A549 (cell line): ENCODE data around the gene RHOT1. TPM values are rescaled to one million over a fixed set of nuclear protein-coding genes. Genes with fewer than 3 reads are reported as not detected.

Source experiments
- ATAC-seq, 2 experiments: fragments of 200-7000 bp in 1 of 2; fragments of >200 bp in 1 of 2; cut with Nextera tagmentation in 1 of 2; cut with Tn5 transposase in 1 of 2; 3 replicates each; pipeline versions ENCODE4 v1.8.0 to v1.9.1; 2018 to 2020; ENCODE audit warnings: mild to moderate bottlenecking in 1 of 2, moderate library complexity in 1 of 2
- CTCF ChIA-PET: fragments of 300-600 bp; sonication (Branson Sonifier 250); formaldehyde crosslinking; extraction: SDS; loops from one replicate; lab custom pipeline; 2021; ENCODE audit warnings: antibody characterized with exemption, inconsistent platforms; lab: Yijun Ruan, JAX
- POLR2A ChIA-PET: fragments of 350-600 bp; formaldehyde crosslinking; extraction: SDS; loops from one replicate; lab custom pipeline; 2021; ENCODE audit warnings: antibody characterized with exemption, inconsistent platforms; lab: Yijun Ruan, JAX
- DNase-seq, 2 experiments: peaks; one replicate each; pipeline versions ENCODE4 v3.0.0 to v3.0.0-alpha.2; 2011 to 2016; ENCODE audit warnings: low read depth in 1 of 2, low spot score in 1 of 2
- FAIRE-seq: peaks from 2 replicates; lab custom pipeline; 2011; peaks lifted over from hg19 to GRCh38; lab: Jason Lieb, UNC
- H3K27ac ChIP-seq, 2 experiments: fragments of >200 bp; sonication (Bioruptor Twin); formaldehyde crosslinking; 3 replicates each; pipeline ENCODE4 v1.5.1; 2016 to 2017
- H3K4me1 ChIP-seq: fragments of >200 bp; sonication (Bioruptor Twin); formaldehyde crosslinking; 3 replicates; pipeline ENCODE4 v1.6.1; 2016
- H3K4me2 ChIP-seq: fragments of >200 bp; sonication (Bioruptor Twin); formaldehyde crosslinking; 3 replicates; pipeline ENCODE4 v1.6.1; 2016
- H3K4me3 ChIP-seq: fragments of >200 bp; sonication (Bioruptor Twin); formaldehyde crosslinking; 3 replicates; pipeline ENCODE4 v1.5.1; 2016
- H3K9me3 ChIP-seq: fragments of >200 bp; sonication (Bioruptor Twin); formaldehyde crosslinking; 3 replicates; pipeline ENCODE4 v1.6.1; 2016
- BHLHE40 ChIP-seq: IDR thresholded peaks from 2 replicates; pipeline ENCODE4 v1.6.1; 2012; ENCODE audit warnings: low read depth, low read length, inconsistent platforms
- CBX2 ChIP-seq: fragments of 200-600 bp; sonication (generic); IDR thresholded peaks from 2 replicates; pipeline ENCODE4 v1.6.1; 2016; ENCODE audit warnings: low read depth, mild to moderate bottlenecking, borderline replicate concordance
- CTCF ChIP-seq: fragments of >200 bp; sonication (Bioruptor Twin); formaldehyde crosslinking; IDR thresholded peaks from 3 replicates; pipeline ENCODE4 v1.5.1; 2016
- EP300 ChIP-seq, 2 experiments: fragments of >200 bp; sonication (Bioruptor Twin); formaldehyde crosslinking; IDR thresholded peaks; 2 replicates in 1 of 2; 3 replicates in 1 of 2; pipeline ENCODE4 v1.6.1; 2016 to 2017
- HEYL ChIP-seq: fragments of 250-450 bp; sonication (Bioruptor Pico); IDR thresholded peaks from 2 replicates; pipeline ENCODE4 v1.8.0; 2021; ENCODE audit warnings: mild to moderate bottlenecking, moderate library complexity
- HOXA7 ChIP-seq: fragments of 250-450 bp; sonication (Bioruptor Pico); IDR thresholded peaks from 2 replicates; pipeline ENCODE4 v1.5.0; 2020; ENCODE audit warnings: mild to moderate bottlenecking, moderate library complexity
- JUNB ChIP-seq: fragments of >200 bp; sonication (Bioruptor Twin); formaldehyde crosslinking; IDR thresholded peaks from 2 replicates; pipeline ENCODE4 v1.6.1; 2016
- KDM1A ChIP-seq: fragments of 200-600 bp; sonication (generic); IDR thresholded peaks from 2 replicates; pipeline ENCODE4 v1.6.1; 2016; ENCODE audit warnings: low read depth, mild to moderate bottlenecking
- MAFK ChIP-seq: fragments of 450-650 bp; IDR thresholded peaks from 2 replicates; pipeline ENCODE4 v1.6.1; 2014; ENCODE audit not compliant: partially characterized antibody
- PBX3 ChIP-seq: IDR thresholded peaks from 2 replicates; pipeline ENCODE4 v1.6.1; 2012
- PHF8 ChIP-seq: fragments of 200-600 bp; sonication (generic); IDR thresholded peaks from 2 replicates; pipeline ENCODE4 v1.6.1; 2016; ENCODE audit warnings: low read depth, mild to moderate bottlenecking, antibody characterized with exemption, moderate library complexity, borderline replicate concordance
- POLR2AphosphoS2 ChIP-seq: conservative IDR thresholded peaks from 2 replicates; pipeline ENCODE4 v1.6.1; 2012; ENCODE audit warnings: low read length, improper control_type of control experiment, inconsistent platforms
- RARB ChIP-seq: fragments of 250-450 bp; sonication (Bioruptor Pico); IDR thresholded peaks from 2 replicates; pipeline ENCODE4 v1.8.0; 2021; ENCODE audit warnings: mild to moderate bottlenecking, moderate library complexity
- RFX5 ChIP-seq: fragments of 450-650 bp; IDR thresholded peaks from 2 replicates; pipeline ENCODE4 v1.7.1; 2014; ENCODE audit warnings: antibody characterized with exemption, mild to moderate bottlenecking, moderate library complexity
- SREBF2 ChIP-seq: fragments of 450-650 bp; IDR thresholded peaks from 2 replicates; pipeline ENCODE4 v1.6.1; 2014; ENCODE audit warnings: mild to moderate bottlenecking, moderate library complexity
- whole genome bisulfite sequencing: methylation state at CpG from one replicate; pipeline ENCODE4 v1.1.6; 2017; ENCODE audit errors: missing lambda C conversion rate; 5-methylcytosine and 5-hydroxymethylcytosine counted together
- polyA plus RNA-seq, 4 experiments: library from polyadenylated mRNA; depleted of rRNA in 3 of 4; stranded (reverse); fragments of >200 nt; fragmentation: RNase III in 1 of 4; extraction: RNeasy Plus Mini Kit Qiagen cat#74134 plus additional on column Dnase treatment in 1 of 4; gene quantifications; 2 replicates in 3 of 4; 3 replicates in 1 of 4; pipeline ENCODE4 v1.2.3, GENCODE V29; 2011 to 2017
- TF ChIP-seq, protein P1 (sequence below): fragments of >200 bp; sonication (Bioruptor Twin); formaldehyde crosslinking; IDR thresholded peaks from 3 replicates; pipeline ENCODE4 v1.6.1; 2016
- TF ChIP-seq, protein P2 (sequence below): fragments of 250-450 bp; sonication (Bioruptor Pico); IDR thresholded peaks from 2 replicates; pipeline ENCODE4 v1.5.0; 2020; ENCODE audit warnings: low read depth, mild to moderate bottlenecking, moderate library complexity

The RHOT1 gene
- polyA plus RNA-seq, 2 of the 4 experiments (the other 2 are of a cell fraction) = 26.6 to 109 TPM

DNA sequence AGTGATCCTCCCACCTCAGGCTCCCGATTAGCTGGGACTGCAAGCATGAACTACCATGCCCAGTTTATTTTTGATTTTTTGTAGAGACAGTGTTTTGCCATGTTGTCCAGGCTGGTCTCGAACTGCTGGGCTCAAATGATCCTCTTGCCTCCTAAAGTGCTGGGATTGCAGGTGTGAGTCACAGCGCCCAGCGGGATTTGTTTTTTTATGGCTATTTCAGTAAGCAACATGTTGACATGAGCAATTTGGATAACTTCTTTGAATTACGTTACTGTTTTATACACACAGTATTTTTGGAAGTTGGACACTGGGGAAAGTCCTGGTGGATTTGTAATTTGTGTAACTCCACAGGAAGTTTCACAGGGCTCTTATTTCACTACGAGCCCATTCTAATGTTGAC lies 18.5 kb upstream of the RHOT1 start:
- ChIA-PET CTCF (interaction anchor here (0.5 to 5.7 kb wide), 5 partner anchors 12 to 117 kb away, joined by 3 to 70 read pairs (median 4); partner anchors contain the start of gene LRRC37B), POLR2A (no interaction called here)
- 53% methylated on average over 6 of the region's 6 CpGs for WGBS
- FAIRE-seq = no peak
- no peak overlapping the region for H3K4me2 ChIP-seq
- H3K27ac ChIP-seq = no peak overlapping the region
- TF ChIP-seq BHLHE40 (no peak), JUNB (no peak), POLR2AphosphoS2 (no peak), HOXA7 (no peak), EP300 (IDR thresholded peaks at IDR 0.05) (no peak), RARB (no peak), PBX3 (no peak), HEYL (CRISPR knock-in tag) (no peak), SREBF2 (no peak), CTCF (no peak)
- TF ChIP-seq, protein P1, sequence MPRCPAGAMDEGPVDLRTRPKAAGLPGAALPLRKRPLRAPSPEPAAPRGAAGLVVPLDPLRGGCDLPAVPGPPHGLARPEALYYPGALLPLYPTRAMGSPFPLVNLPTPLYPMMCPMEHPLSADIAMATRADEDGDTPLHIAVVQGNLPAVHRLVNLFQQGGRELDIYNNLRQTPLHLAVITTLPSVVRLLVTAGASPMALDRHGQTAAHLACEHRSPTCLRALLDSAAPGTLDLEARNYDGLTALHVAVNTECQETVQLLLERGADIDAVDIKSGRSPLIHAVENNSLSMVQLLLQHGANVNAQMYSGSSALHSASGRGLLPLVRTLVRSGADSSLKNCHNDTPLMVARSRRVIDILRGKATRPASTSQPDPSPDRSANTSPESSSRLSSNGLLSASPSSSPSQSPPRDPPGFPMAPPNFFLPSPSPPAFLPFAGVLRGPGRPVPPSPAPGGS = no peak
- no peak for ATAC-seq
- H3K4me1 ChIP-seq = peaks cover 33% of the 10 kb centered on the region
- H3K4me3 ChIP-seq = no peak overlapping the region
- no peaks in the 10 kb centered on the region for H3K9me3 ChIP-seq
- peak in 1 of 2 experiments; percentile 31 for DNase-seq

- ChIA-PET POLR2A (no interaction called here), CTCF (interaction anchor here (1.0 to 5.7 kb wide), 4 partner anchors 13 to 194 kb away, joined by 4 to 70 read pairs (median 9); partner anchors contain the start of gene LRRC37B)
- FAIRE-seq (no peak), ATAC-seq (peak in 1 of 2 experiments; percentile 21; a peak in 3 of 6 replicates), DNase-seq (peak; percentile 35 to 57)
- H3K4me3 ChIP-seq = no peak overlapping the region
- peak overlapping the region; percentile 47 to 68; a peak in 5 of 6 replicates for H3K27ac ChIP-seq
- no peaks in the 10 kb centered on the region for H3K9me3 ChIP-seq
- 68% methylated on average over 13 of the region's 13 CpGs for WGBS
- TF ChIP-seq PHF8 (no peak), KDM1A (no peak), MAFK (peak; percentile 31), RFX5 (no peak), CBX2 (no peak)
- H3K4me2 ChIP-seq = peak overlapping the region; percentile 41
- H3K4me1 ChIP-seq = peaks cover 37% of the 10 kb centered on the region
Observed at GRCh38 chr17:32124985-32125847, 17.1 kb upstream of the RHOT1 start.

- Histone ChIP-seq H3K4me3 (no peak overlapping the region), H3K4me2 (no peak overlapping the region), H3K4me1 (peaks cover 37% of the 10 kb centered on the region), H3K9me3 (no peaks in the 10 kb centered on the region), H3K27ac (peak overlapping the region in 1 of 2 experiments; percentile 87; a peak in 2 of 6 replicates)
- FAIRE-seq (no peak), ATAC-seq (no peak), DNase-seq (no peak)
- POLR2A ChIA-PET = no interaction called here
- TF ChIP-seq, protein P2, sequence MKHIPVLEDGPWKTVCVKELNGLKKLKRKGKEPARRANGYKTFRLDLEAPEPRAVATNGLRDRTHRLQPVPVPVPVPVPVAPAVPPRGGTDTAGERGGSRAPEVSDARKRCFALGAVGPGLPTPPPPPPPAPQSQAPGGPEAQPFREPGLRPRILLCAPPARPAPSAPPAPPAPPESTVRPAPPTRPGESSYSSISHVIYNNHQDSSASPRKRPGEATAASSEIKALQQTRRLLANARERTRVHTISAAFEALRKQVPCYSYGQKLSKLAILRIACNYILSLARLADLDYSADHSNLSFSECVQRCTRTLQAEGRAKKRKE = no peak
- TF ChIP-seq KDM1A = peak; percentile 69; the same call in 1 of the 2 replicates
- WGBS = 100% methylated on average over 2 of the region's 2 CpGs
- CTCF ChIA-PET = interaction anchor here (1.0 to 5.7 kb wide), 4 partner anchors 13 to 194 kb away, joined by 4 to 70 read pairs (median 9); partner anchors contain the start of gene LRRC37B
Observed at GRCh38 chr17:32125848-32126153, 16.5 kb upstream of the RHOT1 start.
